Measurements from ENCODE around the gene NGRN.

DNA sequence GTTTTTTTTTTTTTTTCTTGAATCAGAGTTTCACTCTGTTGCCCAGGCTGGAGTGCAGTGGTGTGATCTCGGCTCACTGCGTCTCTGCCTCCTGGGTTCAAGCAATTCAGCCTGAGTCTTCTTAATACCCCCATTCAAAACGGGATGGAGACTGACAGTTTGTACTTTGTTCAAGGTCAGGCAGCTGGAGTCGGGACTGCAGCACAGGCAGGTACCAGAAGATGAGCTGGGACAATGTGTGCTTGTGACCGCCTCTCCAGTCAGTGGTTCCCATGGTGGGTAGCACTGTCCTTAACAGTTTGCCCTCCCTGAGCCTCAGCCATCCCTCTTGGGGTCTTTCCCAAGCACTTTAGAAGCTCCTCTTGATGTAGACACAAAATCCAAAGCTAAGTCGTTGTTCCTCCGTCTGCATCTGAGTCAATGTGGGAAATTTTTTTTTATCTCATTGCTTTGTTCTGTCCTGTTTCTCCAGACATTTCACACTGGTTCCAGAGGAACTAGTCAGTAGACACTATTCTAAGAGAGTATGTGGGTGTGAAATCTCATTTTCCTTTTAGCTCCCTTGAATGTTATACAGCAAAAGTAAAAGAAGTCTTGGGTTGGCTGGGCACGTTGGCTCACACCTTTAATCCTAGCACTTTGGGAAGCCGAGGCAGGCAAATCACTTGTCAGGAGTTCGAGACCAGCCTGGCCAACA is 21.4 kb upstream of the NGRN start:
- no peak for TF ChIP-seq EZH2 (IDR thresholded peaks at IDR 0.05; ENCODE audit: borderline replicate concordance, insufficient read depth, low read depth, low read length, poor library complexity, severe bottlenecking)
- TF ChIP-seq, protein P1, sequence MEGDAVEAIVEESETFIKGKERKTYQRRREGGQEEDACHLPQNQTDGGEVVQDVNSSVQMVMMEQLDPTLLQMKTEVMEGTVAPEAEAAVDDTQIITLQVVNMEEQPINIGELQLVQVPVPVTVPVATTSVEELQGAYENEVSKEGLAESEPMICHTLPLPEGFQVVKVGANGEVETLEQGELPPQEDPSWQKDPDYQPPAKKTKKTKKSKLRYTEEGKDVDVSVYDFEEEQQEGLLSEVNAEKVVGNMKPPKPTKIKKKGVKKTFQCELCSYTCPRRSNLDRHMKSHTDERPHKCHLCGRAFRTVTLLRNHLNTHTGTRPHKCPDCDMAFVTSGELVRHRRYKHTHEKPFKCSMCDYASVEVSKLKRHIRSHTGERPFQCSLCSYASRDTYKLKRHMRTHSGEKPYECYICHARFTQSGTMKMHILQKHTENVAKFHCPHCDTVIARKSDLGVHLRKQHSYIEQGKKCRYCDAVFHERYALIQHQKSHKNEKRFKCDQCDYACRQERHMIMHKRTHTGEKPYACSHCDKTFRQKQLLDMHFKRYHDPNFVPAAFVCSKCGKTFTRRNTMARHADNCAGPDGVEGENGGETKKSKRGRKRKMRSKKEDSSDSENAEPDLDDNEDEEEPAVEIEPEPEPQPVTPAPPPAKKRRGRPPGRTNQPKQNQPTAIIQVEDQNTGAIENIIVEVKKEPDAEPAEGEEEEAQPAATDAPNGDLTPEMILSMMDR (IDR thresholded peaks at IDR 0.05), result no peak
